ENCODE measurements around the gene RPUSD1. TPM values are rescaled to one million over a fixed set of nuclear protein-coding genes. Genes with fewer than 3 reads are reported as not detected.

Gene RPUSD1
- total RNA-seq, 1 experiment from 2014 or later: 48.6 TPM

DNA sequence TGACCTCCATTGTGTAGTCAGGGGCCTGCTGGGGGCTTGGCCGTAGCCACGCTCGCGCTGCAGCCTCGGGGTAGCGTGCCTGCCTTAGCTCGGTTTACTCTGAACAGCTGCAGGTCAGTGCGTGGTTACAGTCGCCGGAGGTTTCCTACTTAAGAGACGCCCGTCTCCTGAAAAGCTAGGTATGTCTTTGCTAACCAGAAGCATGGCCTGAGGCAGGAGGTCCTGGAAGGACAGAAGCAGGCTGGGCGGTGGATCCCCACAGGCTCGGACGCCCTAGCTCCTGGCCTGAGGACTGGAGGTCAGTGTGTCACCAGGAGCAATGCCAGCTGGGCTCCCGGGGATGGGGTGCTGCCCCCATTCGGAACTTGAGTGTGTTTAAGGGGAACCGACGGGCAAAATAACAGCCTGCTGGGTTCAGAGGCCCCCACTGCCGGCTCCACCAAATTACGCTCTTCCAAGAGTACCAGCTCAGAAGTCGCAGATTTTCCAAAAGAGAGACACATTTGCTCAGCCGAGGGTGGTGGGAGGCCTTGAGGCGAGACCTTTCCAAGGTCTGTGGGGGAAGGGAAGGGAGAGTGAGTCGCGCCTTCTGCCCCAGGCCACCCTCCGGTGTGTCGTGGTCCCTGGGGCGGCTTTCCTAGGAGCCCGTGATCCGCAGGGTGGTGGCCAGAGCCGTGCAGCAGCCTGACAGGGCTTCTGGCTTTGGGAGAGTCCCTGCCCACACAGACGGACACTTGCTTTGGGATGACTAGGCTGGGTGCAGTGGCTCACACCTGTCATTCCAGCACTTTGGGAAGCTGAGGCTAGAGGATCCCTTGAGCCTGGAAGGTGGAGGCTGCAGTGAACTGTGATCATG lies 16.2 kb upstream of the RPUSD1 start:
- Histone ChIP-seq H3K9me3 (ENCODE audit: control insufficient read depth, low read depth, low read length) (no peaks in the 10 kb centered on the region), H3K23me2 (ENCODE audit: insufficient read length, low read depth, low read length, poor library complexity, severe bottlenecking) (peaks cover 7% of the 10 kb centered on the region)

More for the DNA sequence above, 16.2 kb upstream of the RPUSD1 start:
- H3K4me3 Mint-ChIP-seq: no peak overlapping the region; a peak in 1 of 5 replicates
- Histone ChIP-seq H3K4ac (ENCODE audit: low read depth, low read length) (no peak overlapping the region), H4K8ac (replicated peaks; ENCODE audit: insufficient read length, low read depth, low read length) (no peak overlapping the region), H4K20me1 (ENCODE audit: control insufficient read depth, insufficient read depth, insufficient read length) (no peaks in the 10 kb centered on the region), H2BK20ac (ENCODE audit: low read depth, low read length, poor library complexity, severe bottlenecking) (no peak overlapping the region), H3K9ac (ENCODE audit: extremely low read depth, insufficient read length, low read length) (no peak overlapping the region), H2AFZ (ENCODE audit: low read length) (no peak overlapping the region), H4K91ac (ENCODE audit: insufficient read length, low read depth, low read length) (no peak overlapping the region), H3K23ac (ENCODE audit: insufficient read length, low read depth, low read length) (no peak overlapping the region), H3K79me1 (ENCODE audit: insufficient read depth, low read depth, low read length, poor library complexity, severe bottlenecking) (no peaks in the 10 kb centered on the region), H2BK120ac (ENCODE audit: low read depth, low read length, poor library complexity, severe bottlenecking) (no peak overlapping the region), H3K18ac (ENCODE audit: insufficient read length, low read depth, low read length) (no peak overlapping the region), H3K4me1 (ENCODE audit: insufficient read depth, low read length) (no peaks in the 10 kb centered on the region; the same call in 1 of the 2 replicates), H3T11ph (ENCODE audit: low read length) (no peak overlapping the region), H4K5ac (ENCODE audit: insufficient read length, low read depth, low read length) (no peak overlapping the region), H2BK5ac (ENCODE audit: insufficient read length, low read length) (no peak overlapping the region), H3K79me2 (ENCODE audit: insufficient read depth, low read length) (no peaks in the 10 kb centered on the region), H3K14ac (ENCODE audit: insufficient read depth, low read length) (no peak overlapping the region; the same call in 1 of the 2 replicates), H3K27me3 (ENCODE audit: insufficient read depth, low read length) (peaks cover 5% of the 10 kb centered on the region; the same call in 1 of the 2 replicates), H3K4me2 (ENCODE audit: insufficient read depth, insufficient read length, low read length) (no peak overlapping the region), H2BK12ac (ENCODE audit: insufficient read length, low read depth, low read length) (no peak overlapping the region), H3K27ac (ENCODE audit: insufficient read length, low read depth, low read length) (no peak overlapping the region), H2BK15ac (ENCODE audit: low read depth, low read length) (no peak overlapping the region), H3K56ac (ENCODE audit: insufficient read length, low read depth, low read length) (no peak overlapping the region), H2AK5ac (ENCODE audit: insufficient read length, low read length) (no peak overlapping the region)
- H3K4me1 Mint-ChIP-seq: peaks cover 2 to 7% of the 10 kb centered on the region in 2 experiments; a peak in 1 of 4 replicates
- WGBS (ENCODE audit: extremely low coverage, insufficient read length, low lambda C conversion rate): no CpG with 5 or more reads among the region's 33 CpGs
- TF ChIP-seq, protein P1, sequence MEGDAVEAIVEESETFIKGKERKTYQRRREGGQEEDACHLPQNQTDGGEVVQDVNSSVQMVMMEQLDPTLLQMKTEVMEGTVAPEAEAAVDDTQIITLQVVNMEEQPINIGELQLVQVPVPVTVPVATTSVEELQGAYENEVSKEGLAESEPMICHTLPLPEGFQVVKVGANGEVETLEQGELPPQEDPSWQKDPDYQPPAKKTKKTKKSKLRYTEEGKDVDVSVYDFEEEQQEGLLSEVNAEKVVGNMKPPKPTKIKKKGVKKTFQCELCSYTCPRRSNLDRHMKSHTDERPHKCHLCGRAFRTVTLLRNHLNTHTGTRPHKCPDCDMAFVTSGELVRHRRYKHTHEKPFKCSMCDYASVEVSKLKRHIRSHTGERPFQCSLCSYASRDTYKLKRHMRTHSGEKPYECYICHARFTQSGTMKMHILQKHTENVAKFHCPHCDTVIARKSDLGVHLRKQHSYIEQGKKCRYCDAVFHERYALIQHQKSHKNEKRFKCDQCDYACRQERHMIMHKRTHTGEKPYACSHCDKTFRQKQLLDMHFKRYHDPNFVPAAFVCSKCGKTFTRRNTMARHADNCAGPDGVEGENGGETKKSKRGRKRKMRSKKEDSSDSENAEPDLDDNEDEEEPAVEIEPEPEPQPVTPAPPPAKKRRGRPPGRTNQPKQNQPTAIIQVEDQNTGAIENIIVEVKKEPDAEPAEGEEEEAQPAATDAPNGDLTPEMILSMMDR (conservative IDR thresholded peaks at IDR 0.05): no peak
- peaks cover 0 to 8% of the 10 kb centered on the region in 2 experiments; a peak in 2 of 5 replicates for H3K9me3 Mint-ChIP-seq
- DNase-seq: no peak
- peaks cover 74% of the 10 kb centered on the region for H3K27me3 Mint-ChIP-seq (ENCODE audit: low read depth)
- no peak overlapping the region for H3K27ac Mint-ChIP-seq
- H3K36me3 Mint-ChIP-seq (ENCODE audit: insufficient read depth in 1 of 3, low read depth in 3 of 3): no peaks in the 10 kb centered on the region

All from H9 (cell line).